GM19035 (cell line): ENCODE results near the gene SBNO2.
A peak's percentile ranks its signal among the peaks of the same experiment; 100 is the strongest.
"Not testable (repeated sequence)": the region's sequence is repeated elsewhere in the genome, so short reads cannot be mapped to it uniquely, and the experiment has no call there.

ENCODE experiments used
- ATAC-seq: cut with Tn5 transposase; IDR thresholded peaks from one replicate; pipeline ENCODE4 v1.9.1; 2021; ENCODE audit not compliant: unreplicated experiment

Gene SBNO2

DNA sequence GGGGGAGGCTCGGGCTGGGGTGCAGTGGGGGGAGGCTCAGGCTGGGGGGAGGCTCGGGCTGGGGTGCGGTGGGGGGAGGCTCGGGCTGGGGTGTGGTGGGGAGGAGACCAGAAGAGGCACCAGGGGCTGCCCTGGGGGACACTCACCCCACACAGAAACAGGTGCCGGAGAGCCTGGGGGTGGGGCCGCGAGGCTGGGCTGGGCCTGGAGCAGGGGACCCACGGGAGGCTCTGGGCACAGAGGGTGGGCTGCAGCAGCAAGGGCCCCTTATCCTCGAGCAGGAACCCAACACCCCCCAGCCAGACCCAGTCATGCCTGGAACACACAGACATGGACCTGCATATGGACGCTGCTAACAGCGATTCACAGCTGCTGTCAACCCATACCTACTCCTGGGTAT lies 35.9 kb downstream of the SBNO2 start:
- no peak for ATAC-seq

DNA sequence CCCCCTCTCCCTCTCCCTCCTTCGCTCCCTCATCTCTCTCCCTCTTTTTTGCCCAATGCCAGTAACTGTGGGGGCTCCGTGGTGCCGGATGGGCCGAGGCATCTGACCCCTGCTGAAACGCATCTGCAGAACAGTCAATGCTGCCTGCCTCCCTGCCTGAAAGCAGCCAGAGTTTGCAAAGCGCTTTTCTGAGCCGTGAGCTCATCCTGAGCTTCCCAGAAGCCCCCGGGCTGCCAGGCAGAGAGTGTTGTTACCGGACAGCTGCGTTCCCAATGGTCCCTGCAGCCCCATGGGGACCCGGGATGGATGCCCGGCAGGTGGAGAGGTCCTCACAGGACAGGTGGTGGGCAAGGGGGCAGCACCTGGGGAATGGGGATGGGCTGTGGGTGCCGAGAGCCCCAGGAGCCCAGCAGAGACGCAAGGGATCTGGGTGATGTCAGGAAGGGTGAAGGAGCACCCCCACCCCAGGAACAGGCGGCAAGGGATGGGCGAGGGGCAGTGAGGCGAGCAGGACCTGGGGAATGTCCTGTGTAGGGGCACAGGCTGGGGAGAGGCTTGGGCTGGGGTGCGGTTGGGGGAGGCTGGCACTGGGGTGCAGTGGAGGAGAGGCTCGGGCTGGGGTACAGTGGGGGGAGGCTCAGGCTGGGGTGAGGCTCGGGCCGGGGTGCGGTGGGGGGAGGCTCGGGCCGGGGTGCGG lies 37.3 kb downstream of the SBNO2 start:
- ATAC-seq = no peak

GRCh38 chr19:1136201-1136600 lies 37.9 kb downstream of the SBNO2 start:
- ATAC-seq = no peak

- ATAC-seq = no peak
Measured at GRCh38 chr19:1135454-1135853, 38.6 kb downstream of the SBNO2 start.

- no peak for ATAC-seq
Measured at GRCh38 chr19:1134431-1134830, 39.6 kb downstream of the SBNO2 start.

DNA sequence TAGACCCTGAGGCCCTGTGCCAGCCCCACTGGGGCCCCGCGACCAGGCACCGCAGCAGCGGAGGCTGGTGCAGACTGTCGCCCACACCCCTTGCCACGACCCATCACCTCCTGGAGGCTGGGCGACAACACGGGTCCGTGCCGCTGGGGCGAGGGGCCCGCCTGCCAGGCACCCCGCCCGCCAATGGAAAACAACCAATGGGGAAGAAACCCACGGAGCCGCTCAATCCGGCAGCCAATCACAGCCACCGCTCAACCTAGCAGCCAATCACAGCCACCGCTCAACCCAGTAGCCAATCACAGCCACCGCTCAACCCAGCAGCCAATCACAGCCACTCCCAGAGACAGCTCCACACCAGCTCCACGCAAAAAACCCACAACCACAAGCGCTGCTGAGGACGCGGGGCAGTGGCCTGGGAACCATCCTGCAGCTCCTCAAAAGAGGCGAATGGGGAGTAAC lies 40.6 kb downstream of the SBNO2 start:
- peak; percentile 59 for ATAC-seq

- ATAC-seq = peak; percentile 13
Measured at GRCh38 chr19:1132552-1133383, 41.3 kb downstream of the SBNO2 start.

- peak; percentile 56 for ATAC-seq
Measured at GRCh38 chr19:1131718-1132551, 42.1 kb downstream of the SBNO2 start.

DNA sequence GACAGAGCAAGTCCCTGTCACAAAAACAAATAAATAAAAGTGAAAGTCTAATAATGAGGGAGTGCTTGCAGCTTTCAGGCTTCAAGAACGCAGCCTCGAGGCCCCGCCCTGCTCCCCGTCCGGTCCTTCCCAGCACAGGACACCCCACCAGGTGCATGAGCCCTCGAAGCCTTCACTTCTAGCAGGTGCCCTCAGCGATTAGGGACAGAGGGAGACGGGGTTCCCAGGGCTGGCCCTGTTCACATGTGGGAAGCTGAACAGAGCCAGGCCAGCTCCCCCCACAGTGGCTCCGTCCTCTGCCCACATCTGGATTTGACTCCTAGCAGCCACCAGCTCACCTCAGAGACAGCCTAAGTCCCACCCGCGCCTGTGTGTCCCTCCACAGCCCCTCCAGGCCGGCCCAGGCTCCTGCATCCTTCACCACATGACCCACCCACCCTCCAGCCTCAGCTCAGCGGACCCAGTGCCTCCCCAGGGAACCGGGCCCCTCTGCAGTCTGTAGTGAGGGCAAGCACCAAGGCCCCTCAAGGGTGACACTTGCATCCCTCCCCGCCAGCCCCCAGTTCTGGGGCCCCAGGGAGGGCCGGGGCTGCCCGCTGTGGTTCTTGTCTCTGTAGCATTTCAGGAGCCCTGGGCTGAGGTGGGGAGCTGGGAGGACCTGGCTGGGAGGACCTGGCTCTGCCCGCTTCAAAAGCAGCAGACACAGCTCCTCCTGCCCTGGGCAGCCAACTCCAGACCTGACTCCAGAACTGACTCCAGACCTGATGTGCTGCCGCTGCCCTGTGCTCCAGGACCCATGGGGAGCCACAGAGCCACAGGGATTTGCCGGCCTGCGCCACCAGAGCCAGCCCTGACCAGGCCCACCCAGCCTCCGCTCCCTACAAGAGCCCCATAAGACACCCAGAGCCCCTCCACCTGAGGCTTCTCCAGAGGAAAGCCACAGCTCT lies 43.0 kb downstream of the SBNO2 start:
- ATAC-seq = peak; percentile 1

GRCh38 chr19:1129535-1129934 lies 44.5 kb downstream of the SBNO2 start:
- no peak for ATAC-seq

GRCh38 chr19:1129084-1129483 lies 45.0 kb downstream of the SBNO2 start:
- ATAC-seq = not testable (repeated sequence)

DNA sequence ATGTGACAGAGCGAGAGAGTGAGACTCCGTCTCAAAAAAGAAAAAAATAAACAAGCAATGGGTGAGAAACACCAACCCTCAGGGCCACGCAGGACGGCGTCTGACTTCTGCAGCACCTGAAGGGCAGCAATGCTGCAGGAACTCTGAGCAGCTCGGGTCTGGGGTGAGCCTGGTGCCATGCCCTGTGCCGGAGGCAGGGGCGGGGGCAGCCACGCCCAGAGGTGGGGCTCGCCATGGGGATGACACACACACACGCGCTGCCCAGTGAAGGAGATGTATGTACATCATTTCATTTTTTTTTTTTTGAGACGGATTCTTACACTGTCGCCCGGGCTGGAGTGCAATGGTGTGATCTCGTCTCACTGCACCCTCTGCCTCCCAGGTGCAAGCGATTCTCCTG lies 46.0 kb downstream of the SBNO2 start:
- ATAC-seq = no peak

- ATAC-seq = no peak
Measured at GRCh38 chr19:1126984-1127760, 46.9 kb downstream of the SBNO2 start.

DNA sequence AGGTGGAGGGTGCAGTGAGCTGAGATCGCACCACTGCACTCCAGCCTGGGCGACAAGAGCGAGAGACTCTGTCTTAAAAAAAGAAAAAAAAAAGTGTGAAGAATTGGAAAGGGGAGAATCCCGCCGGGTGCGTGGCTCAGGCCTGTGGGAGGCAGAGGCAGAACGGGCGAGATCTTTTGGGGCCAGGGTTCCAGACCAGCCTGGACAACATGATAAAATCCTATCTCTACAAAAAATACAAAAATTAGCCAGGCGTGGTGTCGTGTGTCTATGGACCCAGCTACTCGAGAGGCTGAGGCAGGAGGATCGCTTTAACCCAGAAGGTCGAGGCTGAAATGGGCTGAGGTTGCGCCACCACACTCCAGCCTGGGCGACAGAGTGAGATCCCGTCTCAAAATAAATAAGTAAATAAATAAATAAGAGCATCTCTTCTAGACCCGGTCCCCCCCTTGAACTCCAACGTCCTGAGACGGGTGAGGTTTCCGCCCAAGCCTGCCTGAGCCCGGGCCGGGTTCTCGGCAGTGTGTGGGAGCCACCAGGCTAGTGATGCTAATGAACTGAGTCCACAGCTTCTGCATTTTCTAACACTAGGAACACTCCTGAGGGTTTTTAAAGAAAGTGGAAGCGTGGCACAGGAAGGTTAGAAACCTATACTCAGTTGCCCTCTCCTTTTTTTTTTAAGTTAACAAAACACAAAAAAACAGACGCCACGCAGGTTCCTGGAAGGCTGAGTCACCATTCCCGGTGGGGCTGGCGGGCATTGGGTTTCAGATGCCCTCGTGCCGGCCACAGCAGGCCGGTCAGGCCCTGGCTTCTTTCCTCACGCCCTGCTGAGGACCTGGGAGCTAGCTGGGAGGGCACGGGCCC lies 48.2 kb downstream of the SBNO2 start:
- no peak for ATAC-seq

- ATAC-seq = no peak
Measured at GRCh38 chr19:1123885-1124677, 50.0 kb downstream of the SBNO2 start.

GRCh38 chr19:1123381-1123780 lies 50.7 kb downstream of the SBNO2 start:
- ATAC-seq = no peak

DNA sequence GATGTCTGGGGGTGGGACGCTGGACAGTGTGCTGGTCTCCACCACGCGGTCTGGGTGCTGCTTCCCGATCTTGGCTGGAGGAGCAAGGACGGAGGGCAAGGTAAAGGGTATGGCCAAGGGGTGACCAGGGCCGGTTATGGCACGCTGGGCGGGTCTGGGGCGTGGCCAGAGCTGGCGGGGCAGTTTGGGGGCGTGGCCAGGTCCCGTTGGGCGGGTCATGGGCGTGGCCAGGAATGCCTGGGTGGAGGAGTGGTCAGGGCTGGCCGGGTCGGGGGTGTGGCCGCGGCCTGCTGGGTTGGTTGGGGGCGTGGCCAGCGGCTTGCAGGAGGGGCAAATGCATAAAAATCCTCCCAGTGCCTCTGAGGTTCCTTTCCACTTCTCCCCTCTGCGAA lies 51.1 kb downstream of the SBNO2 start:
- no peak for ATAC-seq
